Cardiac septum (tissue), 1 donor: ENCODE measurements around the gene NET1. TPM values are rescaled to one million over a fixed set of nuclear protein-coding genes. Genes with fewer than 3 reads are reported as not detected.
"Not testable (repeated sequence)": the region's sequence is repeated elsewhere in the genome, so short reads cannot be mapped to it uniquely, and the experiment has no call there.

Experiments used
- DNase-seq: peaks from one replicate; pipeline ENCODE4 v3.0.0-alpha.2; 2020; ENCODE audit warnings: low spot score
- intact Hi-C: fragments of 100-400 bp; cut with DNase I; formaldehyde crosslinking; loops from one replicate; pipeline ENCODE4 v1.14.0; 2022
- total RNA-seq: library from RNA; stranded (reverse); fragmentation: NEBNext Ultra II Directional; extraction: Animal tissue kit (Norgen Biotek cat#: 25700); gene quantifications from one replicate; pipeline ENCODE4 v1.2.1, GENCODE V29; 2021
- donor health status: DM: no; HTN: no; CAD: no.

NET1 gene
- total RNA-seq, 1 donor from 2014 or later = 20.9 TPM

DNA sequence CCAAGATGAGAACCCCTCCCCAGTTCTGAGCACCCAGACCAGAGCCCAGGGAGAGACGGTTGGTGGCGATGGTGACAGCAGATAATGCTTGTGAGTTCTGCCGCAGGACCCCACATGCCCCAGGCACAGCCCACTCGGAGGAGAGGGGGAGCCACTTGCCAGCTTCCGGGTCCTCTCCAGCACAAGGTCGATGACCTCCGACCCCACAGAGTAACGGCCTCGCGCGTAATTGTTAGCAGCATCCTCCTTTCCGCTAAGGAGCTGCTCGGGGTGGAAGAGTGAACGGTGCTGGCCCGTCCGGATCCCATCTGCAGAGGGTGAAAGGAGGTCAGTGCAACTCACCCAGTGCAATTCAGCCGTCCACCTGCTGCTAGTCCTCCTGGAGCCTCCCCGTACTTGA, 17.2 kb upstream of the NET1 start:
- intact Hi-C loops = no loop called here
- no peak for DNase-seq

DNA sequence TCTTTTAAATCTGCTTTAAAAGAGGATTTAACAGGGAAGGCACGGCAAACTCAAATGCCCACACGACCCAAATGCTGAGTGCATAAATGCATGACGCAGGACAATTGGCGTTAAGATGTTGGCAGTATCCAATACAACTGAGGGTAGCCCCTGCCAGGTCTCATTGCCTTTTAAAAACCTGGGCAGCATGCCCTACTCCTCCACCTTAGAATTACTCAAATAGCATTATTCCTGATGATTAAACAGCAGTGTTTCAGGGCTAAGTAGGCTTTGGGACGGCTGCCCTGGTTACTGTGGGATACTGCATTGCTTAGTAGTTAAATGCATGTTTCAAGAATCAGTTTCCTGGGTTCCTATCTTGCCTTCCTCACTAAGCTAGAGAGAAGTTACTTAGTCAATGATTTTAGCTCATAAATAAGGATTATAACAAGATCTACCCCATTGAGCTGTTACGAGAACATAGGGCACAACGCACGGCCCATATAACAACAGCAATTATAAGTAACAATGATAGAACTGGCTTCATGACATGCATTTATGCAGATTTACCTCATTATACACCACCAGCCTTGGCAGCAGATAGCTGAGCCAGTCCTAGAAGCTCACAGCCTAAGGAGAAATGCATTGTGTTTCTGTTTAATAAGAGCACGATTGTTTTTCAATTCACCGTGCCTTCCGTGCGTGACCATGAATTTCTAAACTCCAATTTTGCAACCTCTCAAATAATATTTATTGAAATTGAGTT, 15.6 kb upstream of the NET1 start:
- DNase-seq = no peak
- intact Hi-C loops = no loop called here

DNA sequence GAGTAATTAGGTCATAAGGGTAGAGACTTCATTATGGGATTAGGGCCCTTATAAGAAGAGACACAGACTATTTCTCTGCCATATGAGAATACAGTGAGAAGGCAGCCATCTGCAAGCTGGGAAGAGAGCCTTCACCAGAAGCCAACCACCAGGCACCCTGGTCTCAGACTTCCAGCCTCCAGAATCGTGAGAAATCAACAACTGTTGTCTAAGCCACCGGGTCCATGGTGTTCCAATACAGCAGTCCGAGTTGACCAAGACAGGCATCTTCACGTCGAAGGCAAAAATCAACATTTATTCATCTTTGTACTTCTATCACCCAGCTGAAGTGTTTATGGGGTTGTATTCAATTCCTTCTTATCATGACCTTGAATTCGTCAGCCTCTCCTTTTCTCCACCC, 13.0 kb upstream of the NET1 start:
- DNase-seq = no peak
- intact Hi-C loops = no loop called here

GRCh38 chr10:5400468-5401240, 11.7 kb upstream of the NET1 start:
- DNase-seq = no peak
- intact Hi-C loops = no loop called here

DNA sequence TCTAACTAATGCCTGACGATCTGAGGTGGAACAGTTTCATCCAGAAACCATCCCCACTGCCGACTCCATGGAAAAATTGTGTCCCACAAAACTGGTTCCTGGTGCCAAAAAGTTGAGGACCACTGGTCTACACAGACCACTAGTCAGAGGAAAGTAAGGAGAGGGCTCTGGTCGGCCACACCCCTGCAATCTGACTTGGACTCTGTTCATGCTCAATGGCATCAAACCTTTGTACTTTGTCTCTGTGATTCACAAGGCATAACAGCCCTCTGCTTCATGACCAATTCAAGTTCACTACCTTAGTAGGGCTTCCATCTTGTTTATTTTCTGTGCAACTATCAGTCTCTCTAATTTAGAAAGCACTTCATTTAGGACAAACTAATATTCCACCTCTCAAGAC, 9.6 kb upstream of the NET1 start:
- intact Hi-C loops = no loop called here
- DNase-seq = no peak

DNA sequence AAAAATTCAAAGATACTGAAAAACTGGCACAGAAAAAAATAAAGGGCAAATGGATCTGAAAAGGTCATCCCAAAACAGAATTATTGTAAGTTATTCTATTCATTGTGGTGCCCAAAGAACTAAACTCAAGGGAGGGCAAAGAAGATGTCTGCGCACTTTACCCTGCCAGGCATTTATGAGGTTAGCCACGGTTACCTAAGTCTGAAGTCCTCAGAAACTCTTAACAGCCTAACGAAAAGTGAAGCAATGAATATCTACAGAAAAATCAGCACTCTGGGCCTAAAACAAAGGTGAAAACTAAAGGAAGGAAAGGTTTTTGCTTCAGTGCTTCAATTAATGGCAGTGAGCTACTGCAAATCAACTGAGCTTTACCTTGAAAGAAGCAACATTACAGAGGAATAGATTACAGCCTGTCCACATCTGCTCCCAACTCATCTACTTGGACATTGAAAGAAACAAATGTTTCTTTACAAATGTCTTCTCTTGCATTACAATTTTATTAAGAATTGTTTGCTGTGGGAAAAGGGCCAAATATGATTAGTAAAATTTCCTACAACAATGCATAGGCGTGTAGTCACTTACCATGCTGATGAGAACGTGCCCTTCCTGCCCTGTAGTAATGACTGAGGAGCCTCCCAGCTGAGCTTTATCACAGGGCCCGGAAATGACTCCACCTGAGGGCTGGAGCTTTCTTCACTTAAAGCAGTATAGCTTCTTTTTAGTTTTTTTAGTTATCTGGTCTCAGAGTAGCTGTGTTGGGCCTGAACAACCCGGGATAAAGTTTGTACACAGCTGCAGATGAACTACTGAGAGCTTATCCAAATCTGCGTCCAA, 7.9 kb upstream of the NET1 start, which contains the start of gene TUBAL3:
TSS of gene TUBAL3 (minus strand) at position 621 of the 834 bp plus-strand sequence. CDS start at position 585, 36 bp downstream.
- DNase-seq = no peak
- intact Hi-C loops = no loop called here

DNA sequence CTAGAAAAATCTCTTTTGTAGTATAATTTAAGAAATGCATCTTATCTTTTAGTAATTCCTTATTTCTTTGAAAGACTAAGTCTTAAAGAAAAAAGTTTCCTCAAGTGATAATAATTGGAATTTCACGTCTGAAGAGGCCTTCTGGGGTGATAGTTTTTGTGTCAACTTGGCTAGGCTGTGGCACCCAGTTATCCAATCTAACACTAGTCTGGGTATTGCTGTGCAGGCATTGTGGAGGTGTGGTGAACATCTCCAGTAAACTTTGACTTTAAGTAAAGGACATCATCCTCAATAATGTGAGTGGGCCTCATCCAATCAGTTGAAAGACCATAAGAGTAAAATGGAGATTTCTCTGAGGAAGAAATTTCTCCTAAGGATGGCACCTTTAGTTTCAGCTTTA, 5.4 kb upstream of the NET1 start:
- intact Hi-C loops = no loop called here
- DNase-seq = no peak

GRCh38 chr10:5410787-5411186, 1.6 kb upstream of the NET1 start:
- not testable (repeated sequence) for DNase-seq
- intact Hi-C loops = loop anchor here (10.0 kb wide), 1 partner anchor 566 kb away; no protein-coding TSS in a partner anchor

DNA sequence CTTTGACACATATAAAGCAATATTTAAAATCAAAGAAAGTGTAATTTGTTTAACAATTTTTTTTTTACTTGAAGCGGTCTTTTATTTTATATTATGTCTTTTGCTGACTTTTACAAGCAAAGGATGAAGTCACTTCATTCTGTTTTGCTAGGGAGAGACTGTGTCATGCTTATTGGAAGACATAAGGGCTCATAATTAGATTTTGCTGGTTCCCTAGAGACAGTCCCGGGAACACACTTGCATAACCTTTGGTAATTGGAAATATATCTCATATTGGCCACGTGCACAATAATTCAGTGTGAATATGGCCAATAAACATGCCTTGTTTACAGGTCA, 448 bp upstream of the NET1 start:
- no peak for DNase-seq
- intact Hi-C loops = loop anchor here (10.0 kb wide), 1 partner anchor 567 kb away; no protein-coding TSS in a partner anchor

DNA sequence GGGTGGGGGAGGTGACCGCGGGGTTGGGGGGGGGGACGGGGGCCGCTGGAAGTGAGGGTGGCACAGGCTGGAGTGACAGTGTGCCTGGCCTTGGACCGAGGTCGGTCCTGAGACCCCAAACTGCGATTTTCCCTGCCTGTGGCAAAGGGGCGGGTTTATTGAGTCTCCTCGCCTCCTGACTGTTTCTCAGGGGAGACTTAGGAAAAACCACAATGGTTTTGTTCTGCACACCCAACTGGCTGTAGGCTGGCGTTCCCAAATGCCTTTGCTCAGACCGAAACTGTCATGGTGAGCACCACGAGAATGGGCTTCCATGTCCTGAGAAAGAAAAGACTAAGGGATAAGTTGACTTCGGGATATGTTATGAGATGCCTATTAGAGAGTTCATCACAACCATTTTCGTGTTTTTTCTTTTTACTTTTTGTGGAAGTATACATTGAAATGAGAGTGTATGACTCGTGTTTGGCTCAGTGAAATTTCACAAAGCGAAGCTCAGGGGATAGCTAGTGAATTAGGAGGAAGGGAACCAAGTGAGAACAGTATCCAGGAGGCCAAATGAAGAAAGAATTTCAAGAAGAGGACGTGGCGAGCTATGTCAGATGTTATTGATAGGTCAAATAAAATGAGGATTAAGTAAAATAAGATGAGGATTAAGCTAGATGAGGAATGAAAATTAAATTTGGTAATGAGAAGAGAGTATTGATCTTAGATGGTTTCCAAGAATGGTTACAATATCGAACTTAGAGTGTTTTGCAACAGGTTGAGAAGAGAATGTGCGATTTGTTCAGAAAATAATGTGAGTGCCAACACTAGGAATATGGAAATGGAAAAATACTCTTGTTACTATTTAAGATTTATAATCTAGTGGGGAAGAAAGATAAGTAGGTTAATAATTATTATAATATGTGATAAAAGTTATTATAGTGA, 918 bp downstream of the NET1 start:
- intact Hi-C loops = loop anchor here (10.0 kb wide), 1 partner anchor 568 kb away; no protein-coding TSS in a partner anchor
- DNase-seq = no peak

- intact Hi-C loops = loop anchor here (10.0 kb wide), 1 partner anchor 572 kb away; no protein-coding TSS in a partner anchor
Observed at GRCh38 chr10:5416981-5417380, 4.6 kb downstream of the NET1 start.

DNA sequence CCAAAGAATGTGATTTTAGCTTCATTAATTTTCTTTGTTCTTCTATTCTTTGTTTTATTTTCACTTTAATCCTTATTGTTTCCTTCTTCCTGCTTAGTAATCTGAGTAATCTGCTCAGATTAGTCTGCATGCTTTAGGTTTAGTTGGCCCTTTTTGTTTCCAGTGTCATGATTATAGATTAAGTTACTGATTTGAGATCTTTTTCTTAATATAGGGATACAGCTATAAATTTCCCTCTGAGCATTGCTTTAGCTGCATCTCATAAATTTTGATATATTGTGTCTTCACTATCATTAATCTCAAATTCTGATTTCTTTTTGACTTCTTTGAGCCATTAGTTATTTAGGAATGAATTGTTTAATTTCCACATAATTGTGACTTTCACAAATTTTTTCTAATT, 6.2 kb downstream of the NET1 start:
- DNase-seq = no peak
- intact Hi-C loops = loop anchor here (10.0 kb wide), 1 partner anchor 574 kb away; no protein-coding TSS in a partner anchor

More at GRCh38 chr10:5416981-5417380, 4.6 kb downstream of the NET1 start:
- no peak for DNase-seq

DNA sequence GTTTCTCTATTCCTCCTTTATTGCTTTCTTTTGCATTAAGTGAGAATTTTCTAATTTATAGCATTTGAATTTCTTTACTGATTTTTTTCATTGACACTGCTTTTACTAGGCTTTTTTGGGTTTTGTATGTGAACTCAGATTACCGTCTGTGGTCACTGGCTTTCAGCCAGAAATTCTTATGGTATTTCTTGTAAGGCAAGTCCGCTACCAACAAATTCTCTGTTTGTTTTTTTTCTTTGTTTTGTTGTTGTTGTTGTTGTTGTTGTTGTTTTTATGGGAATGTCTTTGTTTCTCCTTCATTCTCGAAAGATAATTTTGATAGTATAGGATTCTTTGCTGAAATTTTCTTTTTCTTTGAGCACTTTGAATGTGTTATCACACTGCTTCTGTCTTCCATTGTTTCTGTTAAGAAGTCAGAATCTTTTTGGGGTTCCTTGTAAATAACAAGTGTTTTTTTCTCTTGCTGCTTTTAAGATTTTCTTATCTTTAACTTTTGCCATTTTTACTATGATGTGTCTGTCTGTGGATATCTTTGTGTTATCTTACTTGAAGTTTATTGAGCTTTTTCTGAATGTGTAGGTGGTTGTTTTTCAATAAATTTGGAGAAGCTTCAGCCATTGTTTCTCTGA, 7.2 kb downstream of the NET1 start:
- intact Hi-C loops = loop anchor here (10.0 kb wide), 1 partner anchor 575 kb away; no protein-coding TSS in a partner anchor
- DNase-seq = no peak

GRCh38 chr10:5423771-5424170, 11.4 kb downstream of the NET1 start:
- intact Hi-C loops = no loop called here
- no peak for DNase-seq

- no peak for DNase-seq
- intact Hi-C loops = no loop called here
Observed at GRCh38 chr10:5424751-5425150, 12.4 kb downstream of the NET1 start.

- intact Hi-C loops = no loop called here
- no peak for DNase-seq
Observed at GRCh38 chr10:5428133-5428532, 15.8 kb downstream of the NET1 start.

DNA sequence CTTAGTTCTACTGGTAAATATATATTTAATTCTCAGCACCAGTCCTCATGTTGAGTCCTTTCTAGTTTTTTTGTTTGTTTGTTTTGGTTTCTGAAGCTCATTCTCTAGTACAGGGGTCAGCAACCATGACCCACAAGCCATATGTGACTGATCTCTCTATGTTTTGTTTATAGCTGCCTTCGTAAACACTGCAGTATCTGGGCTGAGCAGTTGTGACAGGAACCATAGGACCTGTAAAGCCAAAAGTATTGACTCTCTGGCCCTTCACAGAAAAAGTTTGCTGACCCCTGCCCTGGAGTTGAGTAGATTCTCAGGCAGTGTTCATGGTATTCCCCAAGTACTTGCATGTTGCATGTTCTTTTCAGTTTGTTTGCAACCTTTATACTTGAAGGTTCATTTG, 20.8 kb downstream of the NET1 start:
- intact Hi-C loops = loop anchor here (5.0 kb wide), 2 partner anchors 46 to 586 kb away; no protein-coding TSS in a partner anchor

More for the DNA sequence above, 20.8 kb downstream of the NET1 start:
- DNase-seq = no peak
